ENCODE results near the gene CHD1. TPM values are rescaled to one million over a fixed set of nuclear protein-coding genes. Genes with fewer than 3 reads are reported as not detected.

Gene CHD1
- total RNA-seq, 1 donor, result 32.6 TPM

DNA sequence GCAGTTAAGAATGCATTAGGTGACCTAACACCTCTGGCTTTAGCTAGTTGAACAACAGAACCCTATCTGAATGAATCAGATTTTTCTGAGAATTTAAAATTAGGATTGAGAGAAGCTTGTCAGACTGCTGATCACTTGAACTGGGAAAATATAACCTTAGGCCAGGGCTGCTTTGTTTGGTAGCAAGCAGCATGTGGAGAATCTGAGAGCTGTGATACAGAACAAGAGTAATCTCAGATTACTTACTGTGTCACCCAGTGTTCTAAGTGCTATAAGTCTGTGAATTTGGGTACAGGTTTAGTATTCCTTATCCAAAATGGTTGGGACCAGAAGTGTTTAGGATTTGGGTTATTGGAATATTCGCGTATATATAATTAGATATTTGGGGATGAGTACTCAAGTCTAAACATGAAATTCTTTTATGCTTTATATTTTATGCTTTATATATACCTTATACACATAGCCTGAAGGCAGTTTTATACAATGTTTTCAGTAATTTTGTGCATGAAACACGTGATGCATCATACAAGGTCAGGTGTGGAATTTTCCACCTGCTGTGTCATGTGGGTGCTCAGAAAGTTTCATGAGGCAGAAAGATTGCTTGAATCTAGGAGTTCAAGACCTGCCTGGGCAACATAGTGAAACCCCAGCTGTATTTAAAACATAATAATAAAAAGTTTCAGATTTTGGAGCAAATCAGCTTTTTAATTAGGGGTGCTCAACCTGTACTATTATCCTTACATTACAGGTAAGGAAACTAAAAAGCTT is 8.3 kb upstream of the CHD1 start:
- DNase-seq (ENCODE audit: low read depth in 2 of 3, low spot score in 2 of 3), result no peak

- DNase-seq (ENCODE audit: low read depth in 2 of 3, low spot score in 2 of 3), result no peak
These were observed 6.4 kb upstream of the CHD1 start for GRCh38 chr5:98935206-98935605.

DNA sequence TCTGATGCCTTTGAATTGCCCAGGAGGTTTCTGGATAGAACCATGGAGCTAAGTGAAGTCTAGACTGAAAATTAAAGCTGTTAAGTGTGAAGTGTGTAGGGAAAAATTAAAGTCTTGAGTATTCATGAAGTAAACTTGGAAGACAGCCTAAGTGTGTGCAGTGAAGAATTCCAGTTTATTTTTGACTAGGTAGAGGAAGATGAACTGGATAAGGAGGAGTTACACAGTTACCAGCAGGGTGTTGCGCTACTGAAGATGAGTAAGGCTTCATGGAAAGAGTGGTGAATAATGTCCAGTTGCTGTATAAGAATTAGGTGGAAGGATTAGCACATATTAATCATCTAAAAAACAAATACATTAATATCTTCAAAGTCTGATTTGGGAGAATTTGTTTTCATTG is 5.7 kb upstream of the CHD1 start:
- DNase-seq (ENCODE audit: low read depth in 2 of 3, low spot score in 2 of 3), result no peak

- DNase-seq (ENCODE audit: low read depth in 2 of 3, low spot score in 2 of 3), result peak; percentile 33 to 89 (median 73)
These were observed 4.8 kb upstream of the CHD1 start for GRCh38 chr5:98933445-98934072.

GRCh38 chr5:98930972-98931762 is 2.4 kb upstream of the CHD1 start:
- DNase-seq (ENCODE audit: low read depth in 2 of 3, low spot score in 2 of 3), result no peak

DNA sequence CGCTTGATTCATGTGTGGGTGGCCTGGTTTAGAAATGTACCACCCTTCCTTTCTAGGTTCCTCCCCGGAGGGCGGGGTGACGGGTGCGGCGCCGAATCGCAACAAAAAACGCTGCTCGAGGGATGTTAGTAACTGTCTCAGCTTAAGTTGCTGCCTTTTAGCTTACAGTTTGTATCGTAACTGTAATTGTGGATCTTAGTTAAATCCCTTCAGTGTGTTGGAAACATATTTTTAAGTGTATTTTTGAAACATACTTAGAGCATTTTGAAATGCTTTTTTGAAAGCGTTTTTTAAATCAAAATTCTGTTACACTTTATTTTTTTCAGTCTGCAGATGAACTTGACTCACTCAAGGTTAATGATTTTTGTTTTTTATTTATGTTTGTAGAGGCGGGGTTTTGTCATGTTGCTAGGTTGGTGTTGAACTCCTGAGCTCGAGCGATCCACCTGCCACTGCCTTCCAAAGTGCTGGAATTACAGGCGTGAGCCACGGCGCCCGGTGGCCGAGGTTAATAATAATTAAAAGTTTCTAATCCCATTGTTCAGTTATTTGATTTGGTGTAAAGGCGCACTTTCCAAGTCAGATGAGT is 997 bp upstream of the CHD1 start:
- DNase-seq (ENCODE audit: low read depth in 2 of 3, low spot score in 2 of 3), result peak in 1 of 3 donors; percentile 97

DNA sequence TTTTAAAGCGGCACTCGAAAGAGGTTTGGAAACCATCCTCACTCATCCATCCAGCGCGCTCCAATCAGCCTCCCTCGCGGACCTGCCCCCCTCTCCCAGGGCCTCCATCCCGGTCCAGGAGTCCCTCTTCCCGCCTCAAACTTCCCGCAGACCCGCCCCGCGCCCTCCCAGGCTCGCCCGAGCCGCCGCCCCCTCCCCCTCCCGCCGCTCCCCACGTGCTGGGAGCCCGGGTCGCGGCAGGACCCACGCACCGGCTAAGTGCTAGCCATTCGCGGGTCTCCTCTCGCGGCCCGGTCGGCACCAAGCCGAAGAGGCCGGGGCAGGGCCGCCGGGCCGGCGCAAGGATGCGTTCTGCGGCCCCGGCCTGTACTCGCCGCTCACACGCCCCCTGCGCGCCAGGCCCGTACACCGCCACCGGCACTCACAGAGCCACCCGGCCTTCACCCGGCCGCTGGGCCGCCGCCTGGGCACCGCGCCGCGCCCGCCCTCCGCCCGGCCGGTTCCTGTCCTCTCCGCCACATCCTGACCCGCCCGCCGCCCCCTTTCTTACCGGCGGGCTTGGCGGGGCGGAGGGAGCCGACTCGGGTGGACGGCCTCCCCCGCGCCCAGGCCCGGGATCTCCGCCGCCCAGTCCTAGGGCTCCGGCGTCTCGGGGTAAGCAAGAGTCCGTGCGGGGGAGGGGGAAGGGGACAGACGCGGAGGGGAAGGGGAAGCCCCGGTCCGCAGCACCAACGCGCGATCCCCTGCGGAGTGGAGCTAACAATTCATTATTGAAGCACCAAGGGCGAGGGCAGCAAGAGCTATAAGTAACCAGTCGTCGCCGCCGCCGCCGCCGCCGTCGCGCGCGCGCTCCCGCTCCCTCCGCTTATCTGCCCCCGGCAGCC is 576 bp downstream of the CHD1 start:
- DNase-seq (ENCODE audit: low read depth in 2 of 3, low spot score in 2 of 3), result peak in 2 of 3 donors; percentile 22 to 29

DNA sequence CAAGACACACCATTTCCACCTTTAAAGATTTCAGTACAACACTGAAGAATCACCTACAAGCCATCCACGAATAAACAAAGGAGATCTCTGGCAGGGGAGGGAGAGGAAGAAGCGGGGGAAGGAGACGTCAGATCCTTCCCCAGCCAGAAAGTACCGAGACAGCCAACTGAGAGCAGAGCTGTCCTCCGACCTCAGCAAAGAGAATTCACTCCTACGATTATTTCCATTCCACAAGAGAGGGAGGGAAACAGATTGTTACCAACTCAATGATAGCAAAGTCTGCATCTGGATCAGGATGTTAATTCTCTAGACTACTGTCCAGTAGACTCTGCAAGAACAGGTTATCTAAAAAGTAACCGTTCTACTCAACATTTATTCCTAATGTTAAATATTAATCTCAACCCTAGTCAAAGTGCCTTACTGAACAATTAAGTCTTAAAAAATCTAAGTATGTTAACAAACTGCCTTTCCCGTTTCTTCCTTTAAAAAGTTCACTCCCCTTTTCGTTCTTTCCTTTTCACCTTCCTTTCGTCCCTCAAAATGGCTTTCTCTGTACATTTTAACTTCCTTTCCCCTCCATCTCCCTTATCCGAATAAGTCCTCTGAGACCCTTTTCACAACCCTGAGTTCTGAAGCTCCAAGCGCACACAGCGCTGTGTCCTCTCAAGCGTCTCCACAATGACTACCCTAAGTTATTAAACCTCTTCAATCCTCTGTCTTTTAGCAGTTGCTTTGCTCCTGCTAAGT is 1.4 kb downstream of the CHD1 start:
- DNase-seq (ENCODE audit: low read depth in 2 of 3, low spot score in 2 of 3), result peak; percentile 50 to 74 (median 66)

DNA sequence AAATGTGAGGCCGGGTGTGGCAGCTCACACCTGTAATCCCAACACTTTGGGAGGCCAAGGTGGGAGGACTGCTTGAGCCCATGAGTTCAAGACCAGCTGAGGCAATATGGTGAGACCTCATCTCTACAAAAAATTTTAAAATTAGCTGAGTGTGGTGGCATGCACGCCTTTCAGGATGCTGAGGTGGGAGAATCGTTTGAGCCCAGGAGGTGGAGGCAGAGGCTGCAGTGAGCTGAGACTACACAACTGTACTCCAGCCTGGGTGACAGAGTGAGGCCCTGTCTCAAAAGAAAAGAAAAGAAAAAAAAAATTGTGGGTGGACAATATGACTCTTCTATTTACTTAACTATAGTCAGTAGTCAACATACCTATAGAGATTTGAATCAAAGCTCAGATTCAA is 4.8 kb downstream of the CHD1 start:
- no peak for DNase-seq (ENCODE audit: low read depth in 2 of 3, low spot score in 2 of 3)

DNA sequence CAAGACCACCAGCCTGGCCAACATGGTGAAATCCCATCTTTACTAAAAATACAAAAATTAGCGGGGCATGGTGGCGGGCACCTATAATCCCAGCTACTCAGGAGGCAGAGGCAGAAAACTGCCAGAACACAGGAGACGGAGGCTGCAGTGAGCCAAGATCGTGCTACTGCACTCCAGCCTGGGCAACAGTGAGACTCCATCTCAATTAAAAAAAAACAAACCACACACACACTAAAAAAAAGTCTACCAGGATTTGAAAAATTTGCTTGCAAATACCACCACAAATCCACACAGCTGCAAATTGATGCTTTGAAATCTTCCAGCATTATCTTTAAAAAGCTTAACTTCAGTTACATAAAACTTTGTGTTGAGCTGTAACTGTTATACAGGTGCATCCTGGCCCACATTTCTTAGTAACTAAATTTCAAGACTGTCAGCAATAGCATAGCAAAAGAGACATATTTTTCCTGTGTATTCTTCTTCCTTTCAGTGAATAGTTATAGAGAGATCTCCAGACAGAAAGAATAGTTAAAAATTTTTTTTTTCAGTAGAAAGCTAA is 6.8 kb downstream of the CHD1 start:
- DNase-seq (ENCODE audit: low read depth in 2 of 3, low spot score in 2 of 3), result peak in 1 of 3 donors; percentile 28

DNA sequence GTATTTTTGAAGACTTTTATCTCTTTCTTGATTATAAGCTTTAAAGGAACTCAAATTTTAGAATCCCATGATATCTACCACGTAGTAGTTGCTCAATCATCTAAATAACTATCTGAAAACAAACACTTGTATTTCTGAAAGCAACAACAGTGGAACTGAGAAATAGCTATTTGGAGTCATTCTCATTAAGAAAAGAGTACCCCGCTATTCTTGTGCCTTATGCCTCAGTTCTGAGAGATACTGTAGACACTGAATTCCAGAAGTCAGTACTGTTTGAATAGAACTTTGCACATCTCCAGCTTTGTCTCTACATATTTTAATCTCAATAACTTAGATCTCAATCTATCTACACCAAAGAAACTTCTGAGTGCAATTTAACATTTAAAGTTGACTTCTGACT is 11.4 kb downstream of the CHD1 start:
- DNase-seq (ENCODE audit: low read depth in 2 of 3, low spot score in 2 of 3), result no peak

DNA sequence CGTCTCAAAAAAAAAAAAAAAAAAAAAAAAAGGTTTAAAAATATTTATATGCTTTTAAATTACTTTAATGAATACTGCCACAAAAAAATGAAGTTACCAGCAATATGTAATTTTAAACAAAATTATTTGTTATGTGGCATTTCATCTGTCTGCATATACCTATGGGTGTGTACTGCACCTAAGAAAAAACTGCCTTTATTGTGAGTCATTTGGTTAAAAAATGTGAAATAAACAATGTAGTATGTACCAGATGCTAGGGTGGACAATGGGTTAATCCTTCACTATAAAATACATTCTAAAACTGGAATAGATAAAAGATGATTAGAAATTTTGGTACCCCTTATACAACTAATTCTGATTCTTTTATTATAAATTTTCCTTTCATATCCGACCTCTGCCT is 12.3 kb downstream of the CHD1 start:
- DNase-seq (ENCODE audit: low read depth in 2 of 3, low spot score in 2 of 3), result no peak

GRCh38 chr5:98913911-98914310 is 14.9 kb downstream of the CHD1 start:
- no peak for DNase-seq (ENCODE audit: low read depth in 2 of 3, low spot score in 2 of 3)

DNA sequence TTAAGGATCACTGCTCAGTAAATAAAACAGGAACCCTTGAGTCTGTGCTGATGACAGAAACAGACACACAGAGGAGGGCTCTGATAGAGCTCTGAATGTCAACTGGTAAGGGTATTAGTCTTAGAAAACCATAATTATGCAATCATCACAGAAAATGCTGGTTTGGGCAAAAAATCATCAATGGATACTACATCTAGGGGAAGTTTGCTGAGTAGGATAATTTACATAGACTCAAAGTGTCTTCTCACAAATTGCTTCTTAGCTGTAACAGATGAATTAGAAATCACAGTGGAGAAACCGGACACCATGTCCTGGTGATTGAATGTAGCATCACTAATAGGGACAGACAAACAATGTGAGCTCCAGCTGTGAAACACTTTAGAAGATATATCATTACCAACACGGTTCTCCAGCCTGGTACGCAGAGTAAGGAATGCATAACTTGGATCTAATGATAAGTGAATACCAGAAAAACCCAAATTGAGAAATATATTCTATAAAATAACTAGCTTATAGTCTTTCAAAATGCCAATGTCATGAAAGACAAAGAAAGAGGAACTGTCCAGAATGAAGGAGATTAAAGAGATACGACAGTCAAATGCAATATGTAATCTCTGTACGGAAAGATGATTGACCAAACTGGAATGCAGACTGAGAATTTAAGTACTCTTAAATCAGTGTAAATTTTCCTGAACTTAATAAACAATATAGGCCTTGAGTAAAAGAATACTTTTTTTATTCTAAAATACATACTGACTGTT is 17.3 kb downstream of the CHD1 start:
- DNase-seq (ENCODE audit: low read depth in 2 of 3, low spot score in 2 of 3), result peak in 1 of 3 donors; percentile 21

DNA sequence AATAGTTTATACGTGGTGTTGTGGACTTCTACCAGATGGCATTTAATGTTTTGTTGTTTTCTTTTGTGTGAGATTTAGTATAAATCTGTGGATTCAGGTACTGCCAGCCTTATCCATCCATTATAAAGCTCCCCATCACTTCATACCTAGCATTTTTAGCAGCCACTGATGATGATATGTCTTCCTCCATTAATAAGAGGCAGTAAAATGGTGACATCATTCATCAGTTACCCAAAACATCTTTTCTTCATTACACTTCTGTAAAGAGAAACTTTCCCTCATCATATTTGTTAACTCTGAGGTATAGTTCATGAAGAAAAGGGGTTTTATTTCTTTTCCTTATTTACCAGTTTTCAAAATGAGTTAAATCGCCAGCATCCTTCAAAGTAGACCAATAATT is 19.4 kb downstream of the CHD1 start:
- no peak for DNase-seq (ENCODE audit: low read depth in 2 of 3, low spot score in 2 of 3)

DNA sequence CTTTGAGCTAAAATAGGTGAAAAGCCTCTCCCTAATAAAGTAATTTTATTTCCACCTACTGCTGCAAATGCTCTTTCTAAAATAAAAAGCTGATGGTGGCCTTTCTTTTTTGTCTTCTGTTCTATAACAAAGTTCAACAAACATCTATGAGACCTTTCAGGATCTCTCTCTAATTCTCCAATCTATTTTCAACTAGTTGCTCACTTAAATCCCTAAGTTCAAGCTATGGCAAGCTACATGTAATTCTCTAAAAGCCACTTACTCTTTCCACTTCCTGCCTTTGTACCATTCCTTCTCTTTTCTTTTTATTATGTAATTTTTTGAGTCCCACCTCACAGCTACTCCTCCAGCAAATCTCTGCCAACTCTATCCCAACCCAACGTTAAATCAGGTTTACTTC is 20.9 kb downstream of the CHD1 start:
- no peak for DNase-seq (ENCODE audit: low read depth in 2 of 3, low spot score in 2 of 3)

GRCh38 chr5:98906756-98907355 is 22.0 kb downstream of the CHD1 start:
- DNase-seq (ENCODE audit: low read depth in 2 of 3, low spot score in 2 of 3), result no peak

All from hematopoietic multipotent progenitor cell (in vitro differentiated cells).